Lung (tissue), 12 donors: Measurements from ENCODE around the gene SLC37A1. TPM values are rescaled to one million over a fixed set of nuclear protein-coding genes. Genes with fewer than 3 reads are reported as not detected.

Experiments
- ATAC-seq: fragments of 200-7000 bp; cut with Tn5 transposase; one replicate; pipeline ENCODE4 v1.9.1; 2020; ENCODE audit warnings: moderate number of reproducible peaks; ENCODE audit not compliant: insufficient read depth, low FRiP score
- DNase-seq, 3 donors: peaks; one replicate each; pipeline ENCODE4 v3.0.0-alpha.2; 2013 to 2017
- H3K27ac ChIP-seq, 2 donors: one replicate each; pipeline ENCODE4 v1.5.1; 2013; ENCODE audit warnings: mild to moderate bottlenecking in 2 of 2, moderate library complexity in 2 of 2, control low read depth in 1 of 2, inconsistent platforms in 1 of 2, low read depth in 1 of 2, low read length in 1 of 2
- H3K27me3 ChIP-seq, 3 donors: one replicate each; pipeline ENCODE4 v1.5.1; 2013; ENCODE audit warnings: low read length in 2 of 3; ENCODE audit not compliant: control insufficient read depth in 3 of 3, insufficient read depth in 3 of 3
- H3K36me3 ChIP-seq, 4 donors: one replicate each; pipeline ENCODE4 v1.5.1; 2013; ENCODE audit warnings: low read length in 4 of 4, mild to moderate bottlenecking in 1 of 4, moderate library complexity in 1 of 4; ENCODE audit not compliant: control insufficient read depth in 4 of 4, insufficient read depth in 4 of 4
- H3K4me1 ChIP-seq, 5 donors: one replicate each; pipeline ENCODE4 v1.5.1; 2013; ENCODE audit warnings: low read length in 5 of 5, mild to moderate bottlenecking in 2 of 5, moderate library complexity in 1 of 5; ENCODE audit not compliant: control insufficient read depth in 5 of 5, insufficient read depth in 5 of 5
- H3K4me3 ChIP-seq: one replicate; pipeline ENCODE4 v1.5.1; 2013; ENCODE audit warnings: mild to moderate bottlenecking, control low read depth, moderate library complexity
- H3K9ac ChIP-seq, 2 donors: one replicate each; pipeline ENCODE4 v1.5.1; 2013; ENCODE audit warnings: low read length in 2 of 2, control low read depth in 1 of 2; ENCODE audit not compliant: insufficient read depth in 1 of 2
- H3K9me3 ChIP-seq, 4 donors: one replicate each; pipeline ENCODE4 v1.5.1; 2013; ENCODE audit warnings: low read length in 3 of 4, mild to moderate bottlenecking in 1 of 4, moderate library complexity in 1 of 4; ENCODE audit not compliant: control insufficient read depth in 4 of 4, insufficient read depth in 3 of 4
- WGBS, 2 donors: extraction: QIAGEN DNeasy Blood & Tissue Kit; methylation state at CpG; one replicate each; pipeline ENCODE4 v1.1.7; 2013; 5-methylcytosine and 5-hydroxymethylcytosine counted together
- polyA plus RNA-seq, 2 donors: library from polyadenylated mRNA; stranded (reverse); fragments of 200-250 nt; gene quantifications; one replicate each; pipeline ENCODE4 v1.2.1, GENCODE V29; 2013
- total RNA-seq, 2 donors: library from RNA; depleted of rRNA in 1 of 2; stranded (reverse); fragments of >200 nt in 1 of 2; gene quantifications; one replicate each; pipeline ENCODE4 v1.2.1, GENCODE V29; 2014 to 2021
- TF ChIP-seq, protein P1 (sequence below): IDR thresholded peaks from 2 replicates; pipeline ENCODE4 v1.5.1; 2012; ENCODE audit warnings: mild to moderate bottlenecking; ENCODE audit errors: control extremely low read depth, extremely low read depth
- donor health status: control.
- donor health status: control.
- donor health status: Bipolar disorder and iron deficiency.
- donor health status: healthy.
- donor health status: DM: yes; HTN: yes; CAD: no.

Gene SLC37A1
- total and polyA plus RNA-seq, 4 donors: 13.3 to 29.5 (median 19.6) TPM

DNA sequence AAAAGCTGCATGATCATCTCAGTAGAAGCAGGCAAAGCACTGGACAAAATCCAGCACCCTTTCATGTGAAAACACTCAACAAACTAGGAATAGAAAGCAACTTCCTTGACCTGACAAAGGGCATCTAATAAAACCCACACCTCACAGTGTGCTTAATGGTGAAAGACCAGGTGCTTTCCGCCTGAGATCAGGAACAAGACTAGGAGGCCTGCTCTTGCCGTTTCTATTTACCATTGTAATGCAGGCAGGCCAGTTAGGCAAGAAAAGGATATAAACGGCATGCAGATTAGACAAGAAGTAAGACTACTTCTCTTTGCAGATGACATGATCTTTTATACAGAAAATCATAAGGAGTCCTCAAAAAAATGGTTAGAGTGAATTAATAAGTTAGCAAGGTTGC lies 37.2 kb downstream of the SLC37A1 start:
- Histone ChIP-seq H3K4me1 (no peaks in the 10 kb centered on the region), H3K9me3 (no peaks in the 10 kb centered on the region), H3K27ac (no peak overlapping the region), H3K4me3 (no peak overlapping the region), H3K27me3 (no peaks in the 10 kb centered on the region), H3K36me3 (peaks cover 0 to 38% (median 0%) of the 10 kb centered on the region in 4 donors), H3K9ac (no peak overlapping the region)
- ATAC-seq: no peak
- TF ChIP-seq, protein P1, sequence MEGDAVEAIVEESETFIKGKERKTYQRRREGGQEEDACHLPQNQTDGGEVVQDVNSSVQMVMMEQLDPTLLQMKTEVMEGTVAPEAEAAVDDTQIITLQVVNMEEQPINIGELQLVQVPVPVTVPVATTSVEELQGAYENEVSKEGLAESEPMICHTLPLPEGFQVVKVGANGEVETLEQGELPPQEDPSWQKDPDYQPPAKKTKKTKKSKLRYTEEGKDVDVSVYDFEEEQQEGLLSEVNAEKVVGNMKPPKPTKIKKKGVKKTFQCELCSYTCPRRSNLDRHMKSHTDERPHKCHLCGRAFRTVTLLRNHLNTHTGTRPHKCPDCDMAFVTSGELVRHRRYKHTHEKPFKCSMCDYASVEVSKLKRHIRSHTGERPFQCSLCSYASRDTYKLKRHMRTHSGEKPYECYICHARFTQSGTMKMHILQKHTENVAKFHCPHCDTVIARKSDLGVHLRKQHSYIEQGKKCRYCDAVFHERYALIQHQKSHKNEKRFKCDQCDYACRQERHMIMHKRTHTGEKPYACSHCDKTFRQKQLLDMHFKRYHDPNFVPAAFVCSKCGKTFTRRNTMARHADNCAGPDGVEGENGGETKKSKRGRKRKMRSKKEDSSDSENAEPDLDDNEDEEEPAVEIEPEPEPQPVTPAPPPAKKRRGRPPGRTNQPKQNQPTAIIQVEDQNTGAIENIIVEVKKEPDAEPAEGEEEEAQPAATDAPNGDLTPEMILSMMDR: no peak
- WGBS, 2 donors: 72 to 84% methylated on average over 3 of the region's 3 CpGs
- DNase-seq: peak in 2 of 3 donors; percentile 47 to 68

DNA sequence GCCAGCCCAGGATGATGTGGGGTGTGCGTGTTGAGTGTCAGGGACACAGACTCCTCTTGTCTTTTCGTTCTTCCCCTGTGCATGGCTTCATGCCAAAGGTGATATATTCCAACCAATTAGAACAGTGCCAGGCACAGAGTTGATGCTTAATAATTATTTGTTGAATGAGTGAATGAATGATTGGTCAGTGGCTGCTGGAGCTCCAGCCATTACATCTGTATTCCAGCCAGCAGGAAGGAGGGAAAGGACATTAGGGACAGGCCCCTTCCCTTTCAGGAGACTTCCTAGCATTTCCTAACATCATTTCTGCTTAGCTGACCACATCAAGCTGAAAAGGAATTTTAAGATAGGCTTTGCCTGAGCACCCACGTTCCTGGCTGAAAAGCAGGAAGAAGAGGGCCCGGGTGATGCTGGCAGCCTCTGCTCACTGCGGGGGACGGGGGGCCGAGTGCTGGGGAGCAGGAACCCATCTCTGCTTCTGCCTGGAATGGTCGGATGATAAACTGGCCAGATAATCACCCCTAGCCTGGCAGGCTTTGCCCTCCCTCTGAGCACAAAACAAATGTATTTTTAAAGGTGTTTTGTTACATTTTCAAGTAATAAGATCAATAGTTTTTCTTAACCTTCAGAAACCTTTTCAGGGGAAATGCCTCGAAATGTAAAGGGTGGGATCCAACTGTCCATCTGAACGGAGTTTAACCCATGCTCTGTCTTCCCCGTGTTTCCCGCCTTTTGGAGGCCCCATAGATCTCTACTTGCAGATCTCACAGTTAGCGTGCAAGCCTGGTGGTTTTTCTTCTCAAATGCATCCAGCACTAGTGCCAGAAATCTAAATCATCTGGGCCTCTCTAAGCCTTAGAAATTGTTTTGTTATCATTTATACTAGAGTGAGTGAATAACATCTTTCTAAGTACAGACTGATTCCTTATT lies 39.0 kb downstream of the SLC37A1 start:
- no peak overlapping the region for H3K9ac ChIP-seq
- TF ChIP-seq, protein P1: no peak
- no peak overlapping the region for H3K4me3 ChIP-seq
- peaks cover 0 to 40% (median 0%) of the 10 kb centered on the region in 4 donors for H3K36me3 ChIP-seq
- DNase-seq: no peak
- H3K27ac ChIP-seq: no peak overlapping the region
- no peaks in the 10 kb centered on the region for H3K4me1 ChIP-seq
- H3K9me3 ChIP-seq: no peaks in the 10 kb centered on the region
- no peak for ATAC-seq
- WGBS, 2 donors: 91 to 92% methylated on average over 13 of the region's 13 CpGs
- H3K27me3 ChIP-seq: no peaks in the 10 kb centered on the region

DNA sequence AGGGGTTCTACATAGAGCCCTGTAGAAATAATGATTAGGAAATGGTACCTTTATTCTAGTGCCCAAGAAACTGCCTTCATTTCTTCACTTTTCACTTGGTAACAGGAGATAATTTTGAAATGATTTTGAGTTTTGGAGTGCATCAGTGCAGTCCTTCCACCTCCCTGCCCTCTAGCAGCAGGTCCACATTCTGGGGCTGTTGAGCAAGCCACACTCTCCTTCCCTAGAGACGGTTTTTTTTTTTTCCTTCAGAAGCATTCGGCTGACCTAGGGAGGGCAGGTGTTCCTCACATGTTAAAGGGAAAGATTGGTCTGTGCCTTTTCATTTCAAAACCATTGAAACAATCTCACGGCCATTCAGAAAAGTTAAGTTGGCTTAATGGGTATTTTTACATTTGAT lies 39.8 kb downstream of the SLC37A1 start:
- no peaks in the 10 kb centered on the region for H3K4me1 ChIP-seq
- peaks cover 0 to 34% (median 0%) of the 10 kb centered on the region in 4 donors for H3K36me3 ChIP-seq
- H3K27ac ChIP-seq: no peak overlapping the region
- no peak overlapping the region for H3K9ac ChIP-seq
- 80% methylated on average over 3 of the region's 3 CpGs for WGBS, 2 donors
- H3K27me3 ChIP-seq: no peaks in the 10 kb centered on the region
- TF ChIP-seq, protein P1: no peak
- ATAC-seq (no peak), DNase-seq (no peak)
- no peaks in the 10 kb centered on the region for H3K9me3 ChIP-seq
- H3K4me3 ChIP-seq: no peak overlapping the region
